ENCODE results near the gene DDX49.
"Not testable (repeated sequence)": the region's sequence is repeated elsewhere in the genome, so short reads cannot be mapped to it uniquely, and the experiment has no call there.

The DDX49 gene

DNA sequence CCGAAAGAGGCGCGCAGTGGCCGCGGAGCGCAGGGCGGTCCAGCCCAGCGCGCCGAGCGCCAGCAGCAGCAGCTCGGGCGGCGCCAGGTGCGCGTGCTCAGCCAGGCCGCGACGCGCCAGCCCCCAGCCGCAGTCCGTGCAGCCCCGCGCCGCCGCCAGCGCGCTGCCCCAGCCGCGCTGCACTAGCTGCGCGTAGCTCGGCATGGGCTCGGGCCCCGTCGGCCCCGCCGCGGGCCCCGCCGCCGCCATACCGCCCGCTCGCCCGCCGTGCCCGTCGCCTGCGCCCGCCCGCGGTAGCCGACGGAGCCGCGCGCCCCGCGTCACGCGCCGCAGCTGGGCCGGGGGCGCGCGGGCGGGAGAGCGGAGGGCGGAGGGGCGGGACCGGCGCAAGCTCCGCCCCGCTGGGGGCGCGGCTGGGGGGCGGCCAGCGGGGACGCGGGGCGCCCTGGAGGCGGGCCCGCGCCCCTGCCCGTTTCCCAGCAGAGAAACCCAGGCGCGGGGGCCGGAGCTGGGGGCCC, 23.6 kb upstream of the DDX49 start, which contains the start of gene CERS1:
TSS of gene CERS1 (minus strand) at position 335 of the 518 bp plus-strand sequence. CDS start at position 249, 86 bp downstream.
- no peak for DNase-seq (ENCODE audit: low read depth)

DNA sequence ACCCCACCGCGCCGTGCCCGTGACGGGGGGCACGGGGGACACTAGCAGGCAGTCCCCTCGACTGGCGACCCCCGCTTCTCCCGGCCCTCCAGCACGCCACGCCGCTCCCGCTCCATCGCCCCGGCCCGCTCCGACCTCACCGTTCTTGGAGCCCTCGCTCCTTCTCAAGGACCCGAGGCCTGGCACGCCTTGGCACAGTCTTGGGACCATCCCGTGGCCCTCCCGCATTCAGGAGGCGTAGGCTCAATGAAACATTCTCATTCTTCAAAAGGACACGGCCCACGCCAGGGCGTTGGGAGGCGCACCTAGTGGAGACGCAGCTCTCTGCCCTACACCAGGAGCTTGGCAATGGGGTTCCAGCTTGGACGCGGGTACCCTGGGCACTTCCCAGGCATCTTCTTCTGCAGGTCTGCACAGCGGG, 23.1 kb upstream of the DDX49 start:
- DNase-seq (ENCODE audit: low read depth): no peak

DNA sequence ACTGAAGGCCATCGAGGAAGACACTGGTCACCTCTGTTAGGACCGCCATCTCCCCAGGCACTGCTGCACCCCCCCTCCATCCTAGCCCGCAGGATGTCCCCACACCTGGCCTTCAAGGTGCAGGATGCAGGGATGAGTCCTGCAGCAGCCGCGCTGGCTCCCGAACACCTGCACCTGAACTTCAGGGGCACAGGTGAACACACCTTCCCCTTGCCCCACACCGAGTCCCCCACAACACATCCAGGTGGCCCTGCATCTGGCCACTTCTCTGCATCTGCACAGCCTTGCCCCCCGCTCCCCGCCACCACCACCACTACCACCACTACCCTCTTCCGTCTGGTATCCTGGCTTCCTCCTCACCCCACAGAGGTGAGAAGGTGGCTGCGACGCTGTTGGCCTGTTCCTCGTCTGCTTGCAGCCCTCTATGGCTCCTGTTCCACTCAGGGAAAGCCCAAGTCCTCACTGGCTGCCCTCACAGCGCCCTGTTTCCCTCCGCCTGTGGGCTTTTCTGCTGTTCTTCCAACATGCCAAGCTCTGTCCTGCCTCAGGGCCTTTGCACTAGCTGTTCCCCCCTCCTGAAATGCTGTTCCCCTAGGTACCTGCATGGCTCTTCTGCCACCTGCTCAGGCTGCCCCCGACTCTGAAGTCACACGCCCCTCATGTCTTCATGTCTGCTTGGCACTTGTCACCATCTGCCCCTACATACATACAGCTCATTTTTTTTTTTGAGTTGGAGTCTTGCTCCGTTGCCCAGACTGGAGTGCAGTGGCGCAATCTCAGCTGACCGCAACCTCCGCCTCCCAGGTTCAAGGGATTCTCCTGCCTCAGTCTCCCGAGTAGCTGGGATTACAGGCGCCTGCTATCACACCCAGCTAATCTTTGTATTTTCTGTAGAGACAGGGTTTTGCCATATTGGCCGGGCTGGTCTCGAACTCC, 22.2 kb upstream of the DDX49 start:
- DNase-seq (ENCODE audit: low read depth): no peak

DNA sequence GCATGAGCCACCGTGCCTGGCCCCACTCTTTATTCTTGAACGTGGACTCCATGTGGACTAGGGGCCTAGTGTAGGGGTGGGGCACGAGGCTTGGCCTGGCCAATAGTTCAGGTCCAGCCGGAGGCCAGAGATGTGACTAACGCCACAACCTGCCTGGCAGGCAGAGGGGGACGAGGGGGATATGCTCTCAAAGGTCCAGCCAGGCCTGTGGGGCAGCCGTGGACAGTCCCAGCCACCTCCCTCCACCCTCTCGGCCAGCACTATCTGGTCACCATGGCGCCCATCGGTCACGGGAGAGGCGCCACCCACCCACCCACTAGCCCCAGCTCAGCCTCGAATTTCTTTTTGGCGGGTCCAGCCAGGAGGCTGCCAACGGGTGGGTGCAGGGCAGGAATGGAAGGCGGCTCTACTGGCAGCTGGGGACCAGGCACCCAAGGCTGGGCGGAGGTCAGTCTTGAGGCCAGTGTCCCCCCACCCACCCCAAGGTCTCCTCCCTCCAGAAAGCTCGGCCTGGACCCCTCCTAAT, 21.4 kb upstream of the DDX49 start:
- no peak for DNase-seq (ENCODE audit: low read depth)

DNA sequence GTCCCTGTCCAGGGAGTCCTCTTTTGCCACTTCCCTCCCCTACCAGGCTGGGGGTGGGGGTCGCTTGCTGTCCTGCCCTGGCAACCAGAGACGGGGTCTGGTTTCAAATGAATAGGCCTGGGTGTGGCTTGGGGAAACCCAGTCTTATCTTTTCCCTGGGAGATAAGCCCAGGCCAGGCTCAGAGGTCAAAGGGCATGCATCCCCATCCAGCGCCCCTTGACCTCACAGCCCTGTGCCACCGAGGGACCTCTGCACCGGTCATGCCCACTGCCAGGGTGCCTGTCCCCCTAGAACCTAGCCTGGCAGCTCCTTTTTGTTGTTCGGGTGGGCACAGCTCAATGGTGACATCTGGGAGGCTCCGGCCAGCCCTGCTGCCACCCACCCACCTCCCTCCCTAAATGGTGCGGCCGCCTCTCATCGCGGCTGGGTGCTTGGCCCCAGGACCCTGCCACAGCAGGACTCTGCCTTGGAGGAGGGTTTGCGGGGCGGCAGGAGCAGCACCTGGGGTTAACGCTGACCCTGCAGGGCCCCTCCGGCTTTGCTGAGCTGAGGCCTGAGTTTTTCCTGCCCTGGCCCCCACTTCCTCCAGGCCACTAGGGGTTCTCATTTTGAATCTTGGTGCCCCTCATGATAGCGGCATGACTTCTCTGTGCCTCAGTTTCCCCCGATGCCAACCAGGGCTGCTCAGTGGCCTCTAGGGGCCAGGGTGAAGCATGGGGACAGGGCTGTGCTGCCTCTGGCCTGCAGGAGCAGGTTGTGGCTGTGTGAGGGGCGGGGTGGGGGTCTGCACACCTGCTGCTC, 20.7 kb upstream of the DDX49 start:
- no peak for DNase-seq (ENCODE audit: low read depth)

DNA sequence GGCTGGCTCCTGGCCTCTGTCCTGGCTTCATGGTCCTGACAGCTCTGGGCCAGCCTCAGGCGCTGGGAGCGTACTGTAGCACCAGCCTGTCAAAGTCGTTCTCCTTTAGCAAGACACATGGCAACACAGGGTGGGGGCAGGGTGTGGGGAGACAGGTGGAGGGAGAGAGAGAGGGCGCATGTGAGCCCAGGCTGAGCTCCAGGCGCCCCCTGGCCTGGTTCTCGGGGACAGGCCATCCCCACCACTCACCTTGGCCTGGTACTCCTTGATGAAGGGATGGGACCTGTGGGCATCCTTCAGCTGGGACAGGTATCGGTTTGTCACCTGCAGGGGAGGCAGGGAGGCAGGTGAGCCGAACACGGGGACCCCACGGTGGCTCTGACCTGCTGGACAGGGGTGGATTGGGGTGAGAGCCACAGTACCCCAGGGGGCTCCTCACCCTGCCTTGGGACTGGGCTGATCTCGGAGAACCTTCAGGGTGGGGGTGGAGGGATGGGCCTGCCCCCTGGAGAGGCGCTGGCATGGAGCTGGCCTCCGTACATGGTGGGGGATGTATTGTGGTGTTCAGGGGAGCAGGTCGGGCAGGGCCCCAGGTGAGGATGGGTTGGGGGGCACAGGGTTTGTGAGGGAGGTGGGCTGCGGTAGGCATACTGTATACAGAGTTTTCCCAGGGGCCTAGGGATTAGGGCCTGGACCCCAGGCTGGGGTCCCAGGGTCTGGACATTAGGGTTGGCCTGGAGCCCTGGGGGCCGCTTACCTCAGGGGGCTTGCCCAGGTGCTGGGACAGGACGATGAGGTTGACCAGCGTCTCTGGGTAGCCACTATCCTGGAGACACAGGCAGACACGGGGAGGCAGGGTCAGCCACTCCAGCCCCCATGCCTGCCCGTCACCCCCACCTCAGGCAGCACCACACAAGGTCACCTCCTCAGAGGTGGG, 19.6 kb upstream of the DDX49 start:
- no peak for DNase-seq (ENCODE audit: low read depth)

DNA sequence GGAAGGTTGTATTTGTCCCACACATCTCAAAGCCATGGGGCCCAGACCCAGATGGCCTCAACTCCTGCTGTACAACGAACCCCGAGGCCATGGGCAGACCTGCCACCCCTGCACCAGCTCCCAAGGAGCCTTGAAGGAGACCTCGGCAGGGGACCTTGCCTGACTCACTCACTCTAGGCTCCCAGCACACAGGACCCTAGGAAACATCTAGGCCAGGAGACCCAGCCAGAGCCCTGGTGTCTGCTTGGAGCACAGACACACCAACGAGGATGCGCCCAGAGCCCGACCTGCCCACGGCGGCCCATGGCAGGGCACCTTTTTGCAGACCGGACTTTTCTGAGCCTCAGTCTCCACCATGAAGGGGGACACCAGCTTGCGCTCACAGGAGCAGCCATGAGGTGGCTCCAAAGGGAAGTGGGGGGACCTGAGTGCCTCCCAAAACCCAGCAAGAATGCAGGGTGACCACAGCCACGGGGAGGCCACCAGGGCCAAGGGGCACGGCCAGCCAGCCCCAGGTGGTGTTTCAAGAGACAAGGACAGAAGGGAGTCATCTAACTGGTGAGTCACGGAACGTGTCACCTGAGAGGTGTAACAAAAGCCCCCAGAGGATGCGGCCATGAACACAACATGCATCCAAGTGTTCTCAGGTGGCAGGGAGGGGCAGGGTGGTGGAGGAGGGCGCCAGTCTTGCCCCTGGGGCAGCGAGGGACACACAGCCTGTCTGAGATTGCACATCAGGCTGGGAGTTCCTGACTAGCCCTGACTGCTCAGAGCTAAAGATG, 18.6 kb upstream of the DDX49 start:
- DNase-seq (ENCODE audit: low read depth): no peak

DNA sequence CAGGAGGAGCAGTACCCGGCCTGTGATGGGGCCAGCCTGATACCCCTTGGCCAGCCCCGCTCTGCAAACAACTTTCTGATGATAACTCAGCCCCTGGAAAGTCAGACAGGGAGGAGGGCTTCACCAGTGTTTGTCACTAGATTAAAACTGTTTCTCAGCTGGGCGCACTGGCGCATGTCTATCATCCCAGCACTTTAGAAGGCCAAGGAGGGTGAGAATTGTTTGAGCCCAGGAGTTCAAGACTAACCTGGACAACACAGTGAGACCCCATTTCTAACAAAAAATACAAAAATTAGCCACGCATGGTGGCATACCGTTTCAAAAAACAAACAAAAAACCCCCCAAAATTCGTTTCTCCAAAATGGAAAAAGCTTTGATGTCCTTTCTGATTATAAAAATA, 18.0 kb upstream of the DDX49 start:
- no peak for DNase-seq (ENCODE audit: low read depth)

DNA sequence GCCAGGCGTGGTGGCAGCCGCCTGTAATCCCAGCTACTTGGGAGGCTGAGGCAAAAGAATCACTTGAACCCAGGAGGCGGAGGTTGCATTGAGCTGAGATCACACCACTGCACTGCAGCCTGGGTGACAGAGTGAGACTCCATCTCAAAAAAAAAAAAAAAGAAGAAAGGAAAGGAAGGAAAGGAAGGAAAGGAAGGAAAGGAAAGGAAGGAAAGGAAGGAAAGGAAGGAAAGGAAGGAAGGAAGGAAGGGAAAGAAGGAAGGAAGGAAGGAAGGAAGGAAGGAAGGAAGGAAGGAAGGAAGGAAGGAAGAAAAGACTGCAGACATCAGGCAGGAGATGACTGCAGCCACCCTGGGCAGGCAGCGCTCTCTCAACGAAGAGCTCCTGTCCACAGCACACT, 17.0 kb upstream of the DDX49 start:
- not testable (repeated sequence) for DNase-seq (ENCODE audit: low read depth)

DNA sequence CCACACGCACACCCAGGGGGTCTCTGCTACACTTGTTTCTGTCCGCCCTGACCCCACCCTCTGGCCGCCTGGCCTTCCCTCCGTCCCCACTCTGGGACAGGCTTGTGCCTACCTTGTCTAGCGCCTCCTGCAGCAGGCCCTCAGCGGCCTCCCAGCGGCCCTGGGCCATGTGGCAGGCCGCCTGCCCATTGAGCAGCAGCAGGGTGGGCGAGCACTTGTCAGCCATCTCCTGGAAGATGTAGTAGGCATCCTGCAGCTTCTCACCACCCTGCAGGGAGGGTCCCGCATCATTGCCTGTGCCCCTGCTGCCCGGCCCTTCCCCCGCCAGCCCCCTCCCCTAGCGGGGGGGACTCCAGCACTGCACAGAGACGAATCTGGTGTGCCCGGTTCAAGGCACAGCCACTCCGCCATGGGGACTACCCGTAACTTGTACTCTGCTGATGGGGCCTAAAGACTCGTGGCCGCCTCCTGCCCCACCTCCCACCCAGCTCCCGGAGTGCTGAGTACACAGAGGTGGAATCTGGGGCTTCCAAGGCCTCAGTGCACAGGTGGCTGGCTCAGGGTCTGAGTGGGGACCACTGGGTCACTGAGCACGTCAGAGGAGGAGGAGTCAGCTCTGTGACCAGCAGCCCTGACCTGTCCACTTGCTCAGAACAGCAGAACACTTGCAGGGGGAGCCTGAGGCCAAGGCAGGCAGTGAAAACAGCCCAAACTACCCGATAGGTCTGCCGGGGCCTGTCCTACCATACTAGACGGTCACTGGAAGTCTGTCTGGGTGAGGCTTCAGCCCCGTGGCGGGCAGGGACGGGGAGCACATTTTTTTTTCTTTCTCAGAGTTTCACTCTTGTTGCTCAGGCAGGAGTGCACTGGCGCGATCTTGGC, 16.1 kb upstream of the DDX49 start:
- no peak for DNase-seq (ENCODE audit: low read depth)

DNA sequence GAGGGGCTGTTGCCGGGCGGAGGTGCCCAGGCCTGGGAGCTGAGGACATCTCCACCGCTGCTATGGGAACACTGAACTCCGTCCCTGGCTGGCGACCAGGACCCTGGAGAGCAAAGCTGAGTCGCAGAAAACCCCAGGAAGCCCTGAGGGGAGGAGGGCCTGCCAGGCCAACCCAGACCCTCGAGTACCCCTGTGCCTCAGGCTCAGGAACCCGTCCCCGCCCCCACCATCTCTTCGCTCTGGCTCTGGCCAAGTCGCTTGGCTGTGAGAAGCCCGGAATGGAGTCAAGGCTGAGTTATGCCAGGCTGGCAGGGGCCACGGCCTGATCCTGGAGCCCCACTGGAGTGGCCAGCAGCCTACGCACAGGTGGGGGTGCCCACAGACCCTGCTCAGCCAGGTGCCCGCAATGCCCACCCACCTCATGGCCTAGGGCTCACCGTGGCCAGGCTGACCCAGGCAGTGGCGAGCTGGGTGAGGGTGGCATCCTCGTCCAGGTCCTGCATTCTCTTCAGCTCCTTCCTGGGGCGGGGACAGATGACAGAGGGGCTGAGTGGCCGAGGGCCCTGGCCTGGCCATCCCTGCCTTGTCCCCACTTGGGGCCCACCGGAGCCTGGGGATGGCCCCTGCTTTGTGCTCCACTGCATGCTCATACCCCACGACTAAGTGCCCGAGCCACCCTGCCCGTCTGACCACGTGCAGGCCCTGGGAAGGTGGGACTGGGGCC, 15.0 kb upstream of the DDX49 start:
- DNase-seq (ENCODE audit: low read depth): no peak

DNA sequence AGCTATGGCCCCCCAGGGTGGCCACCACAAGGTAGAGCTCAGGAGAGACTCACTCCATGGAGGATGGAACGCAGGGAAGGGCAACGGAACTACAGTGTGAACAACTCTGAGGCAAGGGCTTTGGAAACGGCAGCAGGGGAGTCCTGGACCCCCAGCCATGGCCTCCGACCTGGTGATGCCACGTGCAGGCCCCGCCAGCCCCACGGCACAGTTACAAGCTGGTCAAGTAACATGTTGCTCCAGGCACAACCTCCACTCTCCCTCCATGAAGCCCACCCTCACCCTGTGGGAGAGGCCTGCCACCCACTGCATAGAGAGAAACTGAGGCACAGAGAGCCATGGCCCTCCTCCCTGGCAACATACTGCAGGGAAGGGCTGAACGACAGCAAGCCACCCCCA, 14.5 kb upstream of the DDX49 start:
- no peak for DNase-seq (ENCODE audit: low read depth)

DNA sequence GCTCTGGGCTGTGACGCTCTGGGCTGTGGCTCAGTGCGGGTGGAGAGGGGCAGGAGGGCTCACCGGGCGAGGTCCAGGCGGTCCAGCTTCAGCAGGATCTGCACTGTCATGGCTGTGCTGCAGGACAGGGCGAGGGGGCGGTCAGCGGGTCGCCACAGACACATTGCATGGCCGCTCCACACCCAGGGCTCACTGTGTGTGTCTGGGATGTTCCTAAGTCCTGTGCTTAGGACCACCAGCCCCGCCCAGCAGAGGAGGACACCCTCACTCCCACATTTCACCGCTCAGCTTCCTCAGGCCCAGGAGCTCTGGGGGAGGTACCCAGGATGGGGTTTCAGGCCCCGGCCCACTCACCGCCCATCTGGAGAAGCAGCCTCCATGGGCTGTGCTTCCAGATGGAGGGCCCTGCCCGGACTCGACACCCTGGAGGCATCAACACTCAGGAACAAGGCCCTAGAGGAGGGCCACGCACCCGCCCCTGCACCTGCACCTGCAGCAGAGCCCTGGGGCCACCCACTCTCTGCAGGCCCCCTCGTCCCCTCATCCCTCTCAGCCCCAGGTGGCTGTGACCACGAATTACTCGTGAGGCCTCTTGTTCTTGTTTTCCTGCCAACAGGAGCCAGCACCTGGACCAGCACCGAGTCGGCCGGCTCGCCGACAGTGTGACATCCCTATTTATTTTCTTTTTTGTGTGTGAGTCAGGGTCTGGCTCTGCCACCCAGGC, 13.8 kb upstream of the DDX49 start:
- DNase-seq (ENCODE audit: low read depth): no peak

DNA sequence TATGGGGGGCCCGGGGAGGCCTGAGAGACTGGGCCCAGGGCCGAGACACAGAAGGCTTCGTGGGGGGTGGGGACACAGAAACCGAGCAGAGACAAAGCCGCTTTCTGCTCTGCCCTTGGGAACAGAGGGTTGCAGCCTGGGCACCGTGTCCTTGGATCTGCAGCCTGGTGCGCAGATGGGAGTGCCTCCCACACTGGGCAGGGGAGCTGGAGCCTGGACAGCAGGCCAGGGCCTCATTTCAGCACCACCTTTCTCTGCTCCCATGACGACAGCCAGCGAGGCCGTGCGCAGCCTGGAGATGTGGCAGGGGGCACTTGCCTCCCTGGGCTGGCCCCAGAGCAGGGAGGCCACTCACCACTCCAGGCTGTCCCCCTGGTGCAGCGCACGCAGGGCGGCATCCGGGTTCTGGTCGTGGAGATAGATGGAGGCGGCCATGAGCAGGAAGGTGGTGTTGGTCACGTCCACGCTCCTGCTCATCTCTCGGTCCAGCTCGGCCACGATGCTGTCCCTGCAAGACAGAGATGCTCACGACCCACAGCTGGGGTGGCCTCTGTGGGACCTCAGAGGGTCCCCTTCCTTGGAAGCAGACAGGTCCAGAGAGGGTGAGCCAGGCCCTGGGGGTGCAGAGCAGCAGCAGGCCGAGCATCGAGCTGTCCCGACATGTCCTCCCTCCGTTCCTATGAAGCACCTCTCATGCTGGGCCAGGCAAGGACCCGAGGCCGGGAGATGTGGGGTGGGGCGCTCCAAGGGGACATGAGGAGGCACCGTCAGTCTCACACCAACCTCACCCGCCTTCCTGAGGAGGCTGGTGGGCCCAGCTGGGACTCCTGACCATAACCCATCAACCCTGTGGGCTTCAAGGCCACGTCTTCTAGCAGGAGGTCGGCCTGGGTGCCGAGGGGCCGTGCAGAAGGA, 12.7 kb upstream of the DDX49 start:
- no peak for DNase-seq (ENCODE audit: low read depth)

DNA sequence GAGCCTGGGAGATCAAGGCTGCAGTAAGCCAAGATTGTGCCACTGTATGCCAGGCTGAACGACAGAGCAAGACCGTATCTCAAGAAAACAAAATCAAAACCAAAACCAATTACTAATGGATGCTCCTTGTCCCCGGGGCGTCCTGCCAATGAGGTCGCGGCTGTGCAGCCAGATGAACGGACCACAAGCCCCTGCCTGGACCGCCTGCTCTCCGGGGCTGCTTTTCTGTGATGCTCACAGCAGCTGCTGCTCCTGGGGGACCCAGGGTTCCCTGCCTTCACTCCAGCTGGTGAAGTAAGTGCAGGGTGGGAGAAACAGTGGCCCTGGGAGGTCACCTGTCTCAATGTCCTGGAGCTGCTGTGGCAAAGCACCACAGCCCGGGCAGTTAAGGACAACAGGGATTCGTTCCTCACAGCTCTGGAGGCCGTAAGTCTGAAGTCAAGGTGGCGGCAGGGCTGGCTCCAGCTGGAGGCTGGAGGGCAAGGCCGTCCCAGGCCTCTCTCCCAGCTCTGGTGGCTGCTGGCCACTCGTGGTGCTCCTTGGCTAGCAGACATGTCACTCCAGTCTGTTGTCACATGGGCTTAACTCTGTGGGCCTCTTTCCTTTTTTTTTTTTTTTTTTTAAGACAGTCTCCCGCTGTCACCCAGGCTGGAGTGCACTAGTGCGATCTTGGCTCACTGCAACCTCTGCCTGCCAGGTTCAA, 10.4 kb upstream of the DDX49 start:
- DNase-seq (ENCODE audit: low read depth): no peak

DNA sequence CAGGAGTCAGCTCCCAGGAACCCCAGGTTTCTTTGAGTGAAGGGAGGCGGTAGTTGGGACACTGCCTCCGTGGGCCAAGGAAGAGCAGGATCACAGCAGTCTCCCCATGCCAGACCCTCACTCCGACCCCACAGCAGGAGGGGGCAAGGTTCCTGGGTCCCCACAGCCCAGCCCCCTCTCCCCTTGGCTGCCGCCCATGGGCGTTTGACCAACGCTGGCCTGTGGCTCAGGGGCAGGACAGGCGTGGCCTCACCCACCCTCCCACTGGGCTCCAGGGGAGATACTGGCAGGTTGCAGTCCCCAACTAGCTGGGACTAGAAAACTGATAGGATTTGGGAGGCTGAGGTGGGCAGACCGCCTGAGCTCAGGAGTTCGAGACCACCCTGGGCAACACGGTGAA, 9.5 kb upstream of the DDX49 start:
- DNase-seq (ENCODE audit: low read depth): no peak
